HG03460 (cell line): Measurements from ENCODE around the gene ZNF391.
"Not testable (repeated sequence)": the region's sequence is repeated elsewhere in the genome, so short reads cannot be mapped to it uniquely, and the experiment has no call there.

Experiments
- ATAC-seq: cut with Tn5 transposase; IDR thresholded peaks from one replicate; pipeline ENCODE4 v1.9.1; 2021; ENCODE audit not compliant: unreplicated experiment

Gene ZNF391

DNA sequence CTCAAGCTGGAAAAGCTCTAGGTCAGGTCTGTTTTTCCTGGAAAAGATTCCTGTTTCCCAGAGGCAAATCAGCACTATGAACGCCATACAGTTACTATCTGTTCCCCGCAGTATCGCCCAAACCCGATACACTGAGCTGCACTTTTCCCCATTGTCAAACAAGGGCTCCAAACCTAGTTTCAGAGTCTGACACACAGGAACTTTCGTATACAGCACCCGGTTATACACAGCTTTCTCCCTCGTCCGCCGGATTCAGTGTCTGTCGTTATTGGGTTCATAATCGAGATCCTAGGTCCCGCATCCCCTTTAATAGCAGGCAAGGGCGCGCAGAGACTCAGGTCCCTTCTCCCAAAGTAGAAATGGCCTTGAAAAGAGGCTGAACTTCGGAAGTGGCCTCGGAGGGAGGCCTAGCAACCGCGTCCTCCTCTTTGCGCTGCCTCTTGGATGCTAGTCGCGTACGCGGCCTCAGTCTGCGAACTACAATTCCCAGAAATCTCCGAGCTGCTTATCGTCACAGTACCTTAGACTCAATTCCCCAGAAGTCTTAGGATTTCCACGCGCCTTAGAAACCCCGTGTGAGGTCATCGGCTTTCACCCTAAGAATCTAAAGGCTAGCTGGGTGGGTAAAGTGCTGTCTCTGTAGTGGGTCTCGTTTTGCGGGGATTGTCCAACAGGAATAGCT lies 34.2 kb downstream of the ZNF391 start:
- no peak for ATAC-seq

DNA sequence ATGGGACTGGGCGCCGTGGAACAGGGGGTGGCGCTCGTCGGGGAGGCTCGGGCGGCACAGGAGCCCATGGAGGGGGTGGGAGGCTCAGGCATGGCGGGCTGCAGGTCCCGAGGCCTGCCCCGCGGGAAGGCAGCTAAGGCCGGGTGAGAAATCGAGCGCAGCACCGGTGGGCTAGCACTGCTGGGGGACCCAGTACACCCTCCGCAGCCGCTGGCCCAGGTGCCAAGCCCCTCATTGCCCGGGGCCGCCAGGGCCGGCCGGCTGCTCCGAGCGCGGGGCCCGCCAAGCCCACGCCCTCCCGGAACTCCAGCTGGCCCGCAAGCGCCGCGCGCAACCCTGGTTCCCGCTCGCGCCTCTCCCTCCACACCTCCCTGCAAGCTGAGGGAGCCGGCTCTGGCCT lies 36.3 kb downstream of the ZNF391 start:
- not testable (repeated sequence) for ATAC-seq

DNA sequence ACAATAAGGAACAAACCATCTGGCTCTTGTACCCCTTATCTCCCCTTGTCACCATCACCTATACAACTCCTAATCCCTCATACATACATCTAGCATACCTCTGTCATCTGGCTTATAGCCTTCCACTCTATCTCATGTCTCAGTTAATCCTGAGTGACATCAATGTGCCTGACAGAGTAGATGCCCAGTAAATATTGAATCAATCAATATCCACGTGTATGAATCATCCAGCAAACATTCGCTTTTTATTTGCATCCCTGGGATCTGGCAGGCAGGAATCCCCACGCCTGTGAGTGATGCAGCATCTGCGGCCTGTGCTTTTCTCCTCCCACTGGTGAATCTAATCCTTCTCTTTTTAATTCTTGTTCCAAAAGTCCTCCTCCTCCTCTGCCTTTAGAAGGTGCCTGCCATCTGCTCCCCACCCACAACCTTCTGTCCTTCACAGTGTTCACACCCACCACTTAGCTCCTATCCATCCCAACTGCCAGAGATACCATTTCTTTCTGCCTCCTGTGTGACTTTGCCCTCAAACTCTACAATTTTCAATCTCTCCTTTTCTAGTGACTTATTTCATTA lies 37.6 kb downstream of the ZNF391 start:
- no peak for ATAC-seq

DNA sequence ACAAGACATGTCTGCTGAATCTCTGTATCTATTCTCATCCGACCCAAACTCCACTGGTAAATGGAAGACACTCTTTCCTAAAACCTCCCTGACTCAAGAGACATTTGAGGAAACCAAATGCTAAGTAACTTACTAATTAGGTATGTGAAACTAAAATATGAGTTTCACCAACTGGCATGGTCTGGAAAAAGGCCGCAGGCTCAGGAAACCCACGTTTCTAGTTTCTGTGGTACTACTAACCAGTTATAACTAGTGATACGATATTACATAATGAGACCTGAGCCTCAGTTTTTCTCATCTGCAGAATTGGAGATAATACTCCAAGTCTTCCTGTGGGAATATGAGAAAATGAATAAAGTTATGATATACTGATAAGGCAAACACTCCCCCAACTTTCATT lies 39.9 kb downstream of the ZNF391 start:
- no peak for ATAC-seq

DNA sequence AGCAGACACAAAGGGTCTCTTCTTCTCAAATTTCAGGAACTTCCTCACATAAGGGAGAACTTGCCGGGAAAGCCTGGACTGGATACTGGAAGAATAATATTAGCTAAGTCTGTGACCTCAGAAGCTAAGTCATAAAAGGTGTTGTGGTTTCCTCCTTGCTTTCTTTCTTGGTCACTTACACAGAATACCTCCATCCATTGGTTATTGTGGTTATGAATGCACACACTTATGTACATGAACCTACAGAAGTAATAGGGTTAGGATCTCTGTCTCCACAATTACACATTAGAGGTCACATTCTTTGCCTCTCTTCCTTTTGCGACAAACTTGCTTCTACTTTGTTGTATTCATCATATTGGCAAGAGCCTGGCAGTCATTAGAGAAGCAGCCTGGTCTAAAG lies 40.4 kb downstream of the ZNF391 start:
- no peak for ATAC-seq

DNA sequence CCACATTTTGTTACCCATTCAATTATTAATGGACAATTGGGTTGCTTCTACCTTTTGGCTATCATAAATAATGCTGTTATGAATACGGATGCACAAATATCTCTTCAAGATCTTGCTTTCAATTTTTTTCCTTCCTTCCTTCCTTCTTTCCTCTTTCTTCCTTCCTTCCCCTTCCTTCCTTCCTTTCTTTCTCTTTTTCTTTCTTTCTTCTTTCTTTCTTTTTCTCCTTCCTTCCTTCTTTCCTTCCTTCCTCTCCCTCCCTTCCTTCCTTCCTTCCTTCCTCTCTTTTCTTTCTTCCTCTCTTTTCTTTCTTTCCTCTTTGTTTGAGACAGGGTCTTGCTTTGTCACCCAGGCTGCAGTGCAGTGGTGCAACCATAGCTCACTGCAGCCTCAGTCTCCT lies 45.2 kb downstream of the ZNF391 start:
- no peak for ATAC-seq

DNA sequence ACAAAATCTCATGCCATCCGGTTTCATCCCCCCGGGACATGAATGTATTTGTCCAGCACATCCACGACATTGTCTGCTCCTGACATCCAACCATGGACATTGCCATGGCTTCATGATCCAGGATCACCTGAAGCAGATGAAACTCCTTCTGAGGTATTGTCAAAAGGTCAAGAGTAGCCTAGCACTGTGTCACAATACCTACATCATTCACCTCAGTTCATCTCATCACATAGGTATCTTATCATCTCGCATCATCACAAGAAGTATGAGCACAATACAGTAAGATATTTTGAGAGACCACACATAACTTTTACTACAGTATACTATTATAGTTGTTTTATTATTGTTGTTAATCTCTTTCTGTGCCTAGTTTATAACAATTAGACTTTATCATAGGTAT lies 50.8 kb downstream of the ZNF391 start:
- no peak for ATAC-seq

DNA sequence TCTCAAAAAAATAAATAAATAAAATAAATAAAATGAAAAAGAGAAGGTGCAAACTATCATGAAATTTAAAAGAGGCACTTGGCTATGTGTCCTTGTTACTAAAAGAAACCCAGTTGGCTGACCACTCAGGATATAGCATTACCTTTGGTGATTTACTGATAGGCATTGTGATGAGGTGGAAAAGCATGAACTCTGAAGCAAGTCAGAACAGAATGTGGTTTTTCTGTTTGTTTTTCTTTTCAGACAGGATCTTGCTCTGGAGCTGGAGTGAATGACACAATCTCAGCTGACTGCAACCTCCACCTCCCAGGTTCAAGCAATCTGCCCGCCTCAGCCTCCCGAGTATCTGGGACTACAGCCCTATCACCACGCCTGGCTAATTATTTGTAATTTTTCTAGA lies 52.4 kb downstream of the ZNF391 start:
- no peak for ATAC-seq

DNA sequence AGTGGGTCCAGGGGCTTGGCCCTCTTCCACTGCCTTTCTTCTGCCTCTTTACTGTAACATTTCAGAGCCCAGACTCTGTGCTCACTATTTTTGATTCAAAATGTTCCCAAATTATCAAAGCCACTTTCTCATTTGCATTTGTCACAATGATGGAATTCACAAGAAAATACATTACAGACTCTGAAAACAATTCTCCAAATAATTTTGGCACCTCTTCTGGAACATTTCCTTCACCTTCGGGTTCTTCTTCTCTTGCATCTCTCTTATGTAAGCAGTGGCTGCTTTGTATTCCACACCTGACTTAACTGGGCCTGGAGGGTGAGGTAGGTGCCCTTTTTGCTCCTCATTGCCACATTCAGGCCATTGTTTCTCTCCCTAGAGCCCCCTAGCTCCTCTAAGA lies 54.4 kb downstream of the ZNF391 start:
- no peak for ATAC-seq

DNA sequence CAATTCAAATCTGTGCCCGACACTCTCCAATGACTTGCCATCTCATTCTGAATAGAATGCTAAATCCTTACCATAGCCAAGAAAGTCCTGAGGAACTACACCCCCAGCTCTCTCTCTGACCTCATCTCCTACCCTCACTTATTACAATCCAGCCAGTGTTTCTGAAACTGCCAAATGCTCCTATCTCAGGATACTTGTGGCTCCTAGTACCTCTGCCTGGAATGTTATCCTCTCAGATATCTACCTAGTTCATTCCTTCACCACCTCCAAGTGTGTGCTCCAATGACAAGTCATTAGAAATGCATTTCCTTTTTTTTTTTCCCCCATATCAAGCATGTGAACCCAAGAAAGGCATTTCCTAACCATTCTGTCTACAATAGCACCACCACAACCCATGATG lies 59.9 kb downstream of the ZNF391 start:
- ATAC-seq = no peak

DNA sequence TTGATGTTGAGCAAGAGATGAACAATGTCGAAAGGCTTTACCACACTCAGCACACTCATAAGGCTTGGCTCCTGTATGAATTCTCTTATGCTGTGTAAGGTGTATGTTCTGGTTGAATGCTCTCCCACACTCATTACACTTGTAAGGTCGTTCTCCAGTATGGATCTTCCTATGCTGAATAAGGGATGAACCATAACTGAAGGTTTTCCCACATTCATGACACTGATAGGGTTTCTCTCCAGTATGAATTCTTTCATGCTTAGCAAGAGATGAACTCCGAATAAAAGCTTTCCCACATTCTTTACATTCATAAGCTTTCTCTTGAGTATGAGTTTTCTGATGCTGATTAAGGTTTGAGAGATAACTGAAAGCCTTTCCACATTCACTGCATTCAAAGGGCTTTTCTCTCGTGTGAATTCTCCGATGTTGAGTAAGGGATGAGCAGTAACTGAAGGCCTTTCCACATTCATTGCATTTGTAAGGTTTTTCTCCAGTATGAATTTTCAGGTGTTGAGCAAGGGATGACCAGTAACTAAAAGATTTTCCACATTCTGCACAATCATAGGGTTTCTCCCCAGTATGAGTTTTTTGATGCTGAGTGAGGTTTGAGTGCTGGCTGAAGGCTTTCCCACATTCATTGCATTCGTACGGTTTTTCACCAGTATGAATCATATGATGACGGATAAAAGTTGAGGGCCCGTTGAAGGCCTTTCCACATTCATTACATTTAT lies 63.3 kb downstream of the ZNF391 start:
- no peak for ATAC-seq

DNA sequence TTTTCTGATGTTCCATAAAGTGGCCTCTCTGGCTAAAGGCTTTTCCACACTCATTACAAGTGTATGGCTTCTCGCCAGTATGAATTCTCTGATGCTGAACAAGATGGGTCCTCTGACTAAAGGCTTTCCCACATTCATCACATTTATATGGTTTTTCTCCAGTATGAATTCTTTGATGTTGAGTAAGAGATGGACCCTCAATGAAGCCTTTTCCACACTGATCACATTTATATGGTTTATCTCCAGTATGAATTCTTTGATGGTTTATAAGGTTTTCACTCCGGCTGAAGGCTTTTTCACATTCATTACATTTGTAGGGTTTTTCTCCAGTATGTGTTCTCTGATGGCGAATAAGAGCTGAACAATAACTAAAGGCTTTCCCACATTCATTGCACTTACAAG lies 63.9 kb downstream of the ZNF391 start:
- no peak for ATAC-seq
